T-helper 2 cell treated with Interferon-gamma antibody and Interleukin-4, amounts not matched to agents 5 μg/mL and 100 μg/mL, for 36 hours (primary cell): ENCODE measurements around the gene ZNF821.

Source experiments
- DNase-seq: peaks from one replicate; pipeline ENCODE4 v3.0.0; 2021; ENCODE audit warnings: low spot score
- H3K27ac Mint-ChIP-seq: one replicate; pipeline ENCODE4 v1.8.0; 2021; ENCODE audit warnings: mild to moderate bottlenecking, mixed read lengths
- H3K27me3 Mint-ChIP-seq: one replicate; pipeline ENCODE4 v1.8.0; 2021; ENCODE audit warnings: low read depth, mixed read lengths
- H3K36me3 Mint-ChIP-seq: one replicate; pipeline ENCODE4 v1.8.0; 2021; ENCODE audit warnings: low read depth, mixed read lengths
- H3K4me1 Mint-ChIP-seq: one replicate; pipeline ENCODE4 v1.8.0; 2021; ENCODE audit warnings: low read depth, mixed read lengths
- H3K4me3 Mint-ChIP-seq: one replicate; pipeline ENCODE4 v1.8.0; 2022; ENCODE audit warnings: mild to moderate bottlenecking, moderate library complexity, mixed read lengths
- H3K9me3 Mint-ChIP-seq: one replicate; pipeline ENCODE4 v1.8.0; 2021; ENCODE audit warnings: mixed read lengths

Gene ZNF821, protein sequence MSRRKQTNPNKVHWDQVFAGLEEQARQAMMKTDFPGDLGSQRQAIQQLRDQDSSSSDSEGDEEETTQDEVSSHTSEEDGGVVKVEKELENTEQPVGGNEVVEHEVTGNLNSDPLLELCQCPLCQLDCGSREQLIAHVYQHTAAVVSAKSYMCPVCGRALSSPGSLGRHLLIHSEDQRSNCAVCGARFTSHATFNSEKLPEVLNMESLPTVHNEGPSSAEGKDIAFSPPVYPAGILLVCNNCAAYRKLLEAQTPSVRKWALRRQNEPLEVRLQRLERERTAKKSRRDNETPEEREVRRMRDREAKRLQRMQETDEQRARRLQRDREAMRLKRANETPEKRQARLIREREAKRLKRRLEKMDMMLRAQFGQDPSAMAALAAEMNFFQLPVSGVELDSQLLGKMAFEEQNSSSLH

GRCh38 chr16:71883849-71884638, at the start of gene ZNF821:
Gene ZNF821, minus strand, starts transcription at chr16:71884182. Its CDS starts 4,236 bp downstream, at chr16:71879946.
- Mint-ChIP-seq H3K27ac (peak within 1 kb of the TSS; percentile 93), H3K4me3 (peak within 1 kb of the TSS; percentile 96), H3K9me3 (no peaks in the 10 kb centered on the region), H3K27me3 (peaks cover 8% of the 10 kb centered on the region), H3K4me1 (peaks cover 47% of the 10 kb centered on the region), H3K36me3 (peaks cover 13% of the 10 kb centered on the region)
- peak; percentile 79 for DNase-seq

DNA sequence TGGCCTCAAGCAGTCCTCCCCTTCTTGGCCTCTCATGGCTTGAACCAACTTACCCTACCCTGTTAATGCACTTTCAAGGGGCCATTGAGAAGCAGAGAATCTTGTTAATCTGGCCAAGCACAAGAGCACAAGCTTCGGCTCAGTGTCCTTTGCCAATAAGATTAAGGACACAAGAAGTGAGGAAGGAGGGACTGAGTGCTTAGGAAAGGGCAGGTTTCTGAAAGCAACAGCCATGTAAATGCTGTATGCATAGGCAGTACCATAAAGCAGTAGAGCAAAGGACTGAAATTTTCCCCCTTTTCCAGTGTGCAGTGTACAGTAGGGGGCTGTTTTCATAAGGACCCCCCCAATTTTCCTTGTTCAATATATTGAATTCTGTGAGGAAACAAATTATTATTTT, 49.0 kb upstream of the ZNF821 start:
- no peak for DNase-seq
- Mint-ChIP-seq H3K9me3 (no peaks in the 10 kb centered on the region), H3K27me3 (no peaks in the 10 kb centered on the region), H3K4me3 (no peak overlapping the region), H3K4me1 (no peaks in the 10 kb centered on the region), H3K27ac (no peak overlapping the region), H3K36me3 (peaks cover 14% of the 10 kb centered on the region)

GRCh38 chr16:71931599-71931998, 47.6 kb upstream of the ZNF821 start:
- Mint-ChIP-seq H3K27me3 (no peaks in the 10 kb centered on the region), H3K27ac (no peak overlapping the region), H3K4me3 (no peak overlapping the region), H3K4me1 (peaks cover 3% of the 10 kb centered on the region), H3K36me3 (peaks cover 26% of the 10 kb centered on the region), H3K9me3 (no peaks in the 10 kb centered on the region)
- DNase-seq = no peak

- H3K27ac Mint-ChIP-seq = no peak overlapping the region
- peaks cover 29% of the 10 kb centered on the region for H3K36me3 Mint-ChIP-seq
- H3K4me3 Mint-ChIP-seq = no peak overlapping the region
- DNase-seq = no peak
- H3K4me1 Mint-ChIP-seq = peaks cover 3% of the 10 kb centered on the region
- no peaks in the 10 kb centered on the region for H3K9me3 Mint-ChIP-seq
- no peaks in the 10 kb centered on the region for H3K27me3 Mint-ChIP-seq
Observed at GRCh38 chr16:71931001-71931400, 47.0 kb upstream of the ZNF821 start.

DNA sequence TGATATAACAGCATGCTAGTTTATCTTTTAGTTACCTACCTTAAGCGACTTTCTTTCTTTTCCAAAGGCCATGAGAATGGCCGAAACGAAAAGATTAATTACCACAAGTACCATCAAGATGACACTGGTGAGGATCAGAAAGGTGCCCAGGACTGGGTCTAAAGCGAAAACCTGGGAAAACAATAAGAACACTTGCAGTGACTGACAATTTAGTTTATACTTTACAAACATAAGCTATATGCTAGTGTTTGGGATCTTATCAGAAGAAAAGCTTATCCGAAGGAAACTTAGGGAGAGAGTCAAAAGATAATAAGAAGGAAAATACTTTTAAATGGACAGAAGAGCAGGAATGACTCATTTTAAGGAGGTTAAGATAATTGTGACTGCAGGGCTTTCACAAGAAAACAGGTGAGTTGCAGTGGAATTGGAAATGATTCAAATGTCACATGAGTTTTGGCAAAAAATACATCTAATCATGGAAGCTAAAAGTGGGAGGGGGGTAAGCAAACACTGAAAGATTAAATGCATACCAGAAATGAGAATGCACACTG, 46.1 kb upstream of the ZNF821 start:
- H3K27ac Mint-ChIP-seq = no peak overlapping the region
- no peak for DNase-seq
- H3K36me3 Mint-ChIP-seq = peaks cover 34% of the 10 kb centered on the region
- peaks cover 3% of the 10 kb centered on the region for H3K4me1 Mint-ChIP-seq
- H3K27me3 Mint-ChIP-seq = no peaks in the 10 kb centered on the region
- no peaks in the 10 kb centered on the region for H3K9me3 Mint-ChIP-seq
- H3K4me3 Mint-ChIP-seq = no peak overlapping the region

DNA sequence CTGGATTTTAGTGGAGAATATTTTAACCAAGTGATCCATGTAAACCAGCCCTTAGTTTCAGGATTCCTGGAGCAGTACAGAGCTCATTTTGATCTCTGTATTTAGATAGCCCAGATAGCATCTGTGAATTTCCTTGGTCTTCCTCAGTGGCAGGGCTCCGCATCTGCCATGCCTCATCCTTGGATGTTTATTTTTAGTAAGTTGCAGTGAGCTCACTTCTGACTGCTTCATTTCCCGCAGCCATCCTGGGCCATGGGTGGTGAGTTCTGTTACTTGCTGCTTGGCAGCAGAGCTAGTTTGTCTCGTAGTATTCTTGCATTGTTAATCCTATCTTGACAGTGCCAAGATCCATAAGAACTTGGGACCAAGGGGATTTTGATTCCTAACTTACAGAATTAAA, 45.1 kb upstream of the ZNF821 start:
- no peak overlapping the region for H3K27ac Mint-ChIP-seq
- H3K27me3 Mint-ChIP-seq = no peaks in the 10 kb centered on the region
- no peaks in the 10 kb centered on the region for H3K9me3 Mint-ChIP-seq
- no peak for DNase-seq
- no peak overlapping the region for H3K4me3 Mint-ChIP-seq
- peaks cover 6% of the 10 kb centered on the region for H3K4me1 Mint-ChIP-seq
- H3K36me3 Mint-ChIP-seq = peaks cover 39% of the 10 kb centered on the region

DNA sequence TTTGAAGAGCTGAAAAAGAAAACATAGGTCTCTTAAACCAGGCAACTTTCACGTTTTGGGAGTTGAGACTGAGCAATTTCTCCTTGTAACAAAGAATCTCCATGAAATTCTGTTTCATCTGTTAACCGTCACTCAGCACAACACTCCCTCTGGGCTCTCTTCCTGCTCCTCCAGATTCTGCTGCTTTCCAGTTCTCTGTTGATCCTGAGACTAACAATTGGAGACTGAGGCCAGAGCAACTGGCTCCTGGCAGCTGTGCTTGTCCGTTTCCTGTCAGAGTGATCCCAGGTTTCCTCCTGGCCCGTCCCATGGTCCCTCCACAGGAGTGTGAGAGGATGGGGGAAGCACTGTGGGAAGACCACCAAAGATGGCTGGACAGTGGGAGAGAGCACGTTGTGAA, 43.8 kb upstream of the ZNF821 start:
- H3K4me1 Mint-ChIP-seq = peaks cover 8% of the 10 kb centered on the region
- no peaks in the 10 kb centered on the region for H3K27me3 Mint-ChIP-seq
- no peak for DNase-seq
- H3K9me3 Mint-ChIP-seq = no peaks in the 10 kb centered on the region
- H3K4me3 Mint-ChIP-seq = no peak overlapping the region
- H3K36me3 Mint-ChIP-seq = peaks cover 46% of the 10 kb centered on the region
- peak overlapping the region; percentile 66 for H3K27ac Mint-ChIP-seq

GRCh38 chr16:71927383-71927782, 43.4 kb upstream of the ZNF821 start:
- Mint-ChIP-seq H3K36me3 (peaks cover 50% of the 10 kb centered on the region), H3K9me3 (no peaks in the 10 kb centered on the region), H3K27ac (peak overlapping the region; percentile 66), H3K4me1 (peaks cover 8% of the 10 kb centered on the region), H3K4me3 (no peak overlapping the region), H3K27me3 (no peaks in the 10 kb centered on the region)
- DNase-seq = no peak

- Mint-ChIP-seq H3K36me3 (peaks cover 69% of the 10 kb centered on the region), H3K4me3 (no peak overlapping the region), H3K4me1 (peaks cover 8% of the 10 kb centered on the region), H3K27ac (no peak overlapping the region), H3K9me3 (no peaks in the 10 kb centered on the region), H3K27me3 (no peaks in the 10 kb centered on the region)
- DNase-seq = no peak
Observed at GRCh38 chr16:71924710-71925109, 40.7 kb upstream of the ZNF821 start.

- Mint-ChIP-seq H3K9me3 (no peaks in the 10 kb centered on the region), H3K4me3 (no peak overlapping the region), H3K36me3 (peaks cover 73% of the 10 kb centered on the region), H3K27me3 (no peaks in the 10 kb centered on the region), H3K4me1 (peaks cover 8% of the 10 kb centered on the region), H3K27ac (peak overlapping the region; percentile 65)
- DNase-seq = no peak
Observed at GRCh38 chr16:71923941-71924690, 40.1 kb upstream of the ZNF821 start.

GRCh38 chr16:71920658-71921057, 36.7 kb upstream of the ZNF821 start:
- Mint-ChIP-seq H3K36me3 (peaks cover 81% of the 10 kb centered on the region), H3K27ac (no peak overlapping the region), H3K27me3 (no peaks in the 10 kb centered on the region), H3K4me3 (no peak overlapping the region), H3K9me3 (no peaks in the 10 kb centered on the region), H3K4me1 (peaks cover 19% of the 10 kb centered on the region)
- no peak for DNase-seq

GRCh38 chr16:71919035-71919434, 35.1 kb upstream of the ZNF821 start:
- DNase-seq = no peak
- no peaks in the 10 kb centered on the region for H3K27me3 Mint-ChIP-seq
- no peaks in the 10 kb centered on the region for H3K9me3 Mint-ChIP-seq
- no peak overlapping the region for H3K4me3 Mint-ChIP-seq
- H3K36me3 Mint-ChIP-seq = peaks cover 81% of the 10 kb centered on the region
- peaks cover 22% of the 10 kb centered on the region for H3K4me1 Mint-ChIP-seq
- H3K27ac Mint-ChIP-seq = no peak overlapping the region

DNA sequence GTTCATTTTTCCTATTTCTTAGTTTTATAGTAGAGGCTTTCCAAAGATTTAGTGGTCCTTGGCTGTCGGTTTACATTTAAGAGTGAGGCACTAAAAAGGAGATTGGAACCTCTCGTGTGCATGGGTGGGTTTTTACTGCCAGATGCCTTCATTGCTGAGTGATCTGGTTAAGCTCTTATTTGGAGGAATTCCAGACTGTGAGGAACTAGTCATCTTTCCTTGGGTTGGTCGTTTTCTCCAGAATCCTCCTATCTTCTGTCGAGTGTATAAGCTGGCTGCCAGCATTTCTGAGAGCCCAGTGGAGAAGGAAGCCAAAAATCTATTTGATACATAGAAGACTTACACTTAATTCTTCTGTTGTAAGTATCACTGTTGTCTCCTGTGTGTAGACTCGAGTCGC, 33.9 kb upstream of the ZNF821 start:
- Mint-ChIP-seq H3K9me3 (no peaks in the 10 kb centered on the region), H3K27me3 (no peaks in the 10 kb centered on the region), H3K36me3 (peaks cover 80% of the 10 kb centered on the region), H3K4me1 (peaks cover 24% of the 10 kb centered on the region), H3K27ac (no peak overlapping the region), H3K4me3 (no peak overlapping the region)
- no peak for DNase-seq
